Tibial nerve (tissue), 3 donors: ENCODE data around the gene GLE1.

Experiments used
- CTCF ChIP-seq, 5 experiments: fragments of 200-600 bp in 3 of 5; fragments of 450-650 bp in 2 of 5; sonication (generic) in 3 of 5; IDR thresholded peaks; one replicate each; pipeline ENCODE4 v1.5.1; 2016 to 2019; ENCODE audit warnings: antibody characterized with exemption in 5 of 5, mild to moderate bottlenecking in 3 of 5, moderate library complexity in 2 of 5
- POLR2A ChIP-seq, 2 donors: fragments of 450-650 bp; IDR thresholded peaks; one replicate each; pipeline ENCODE4 v1.6.1; 2017; ENCODE audit warnings: antibody characterized with exemption in 2 of 2, mild to moderate bottlenecking in 2 of 2, moderate library complexity in 2 of 2

GRCh38 chr9:128503870-128504269, 649 bp upstream of the GLE1 start:
- TF ChIP-seq CTCF (IDR thresholded peaks at IDR 0.05), result no peak
- TF ChIP-seq POLR2A (IDR thresholded peaks at IDR 0.05), result no peak
